ENCODE data around the gene ALOXE3.
A peak's percentile ranks its signal among the peaks of the same experiment; 100 is the strongest.

The ALOXE3 gene

DNA sequence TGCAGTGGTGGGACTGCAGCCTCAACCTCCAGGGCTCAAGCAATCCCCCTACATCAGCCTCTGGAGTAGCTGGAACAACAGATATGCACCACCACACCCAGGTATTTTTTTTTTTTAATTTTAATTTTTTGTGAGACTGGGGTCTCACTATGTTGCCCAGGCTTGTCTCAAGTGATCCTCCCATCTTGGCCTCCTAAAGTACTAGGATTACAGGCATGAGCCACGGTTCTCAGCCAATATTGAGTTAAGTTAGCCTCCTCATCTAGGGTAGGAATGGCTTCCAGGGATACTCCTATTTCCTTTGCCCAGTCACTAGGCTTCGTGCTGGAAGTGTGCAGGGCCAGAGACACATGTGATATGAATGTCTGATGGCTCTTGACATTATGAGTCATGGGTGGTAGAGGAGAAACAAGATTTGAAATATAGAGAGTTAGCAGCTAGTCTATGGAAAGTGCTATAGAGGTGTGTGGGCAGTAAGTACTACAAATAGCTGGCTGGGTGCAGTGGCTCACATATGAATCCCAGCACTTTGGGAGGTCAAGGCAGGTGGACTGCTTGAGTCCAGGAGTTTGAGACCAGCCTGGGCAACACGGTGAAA is 13.6 kb upstream of the ALOXE3 start:
- TF ChIP-seq, protein P1, sequence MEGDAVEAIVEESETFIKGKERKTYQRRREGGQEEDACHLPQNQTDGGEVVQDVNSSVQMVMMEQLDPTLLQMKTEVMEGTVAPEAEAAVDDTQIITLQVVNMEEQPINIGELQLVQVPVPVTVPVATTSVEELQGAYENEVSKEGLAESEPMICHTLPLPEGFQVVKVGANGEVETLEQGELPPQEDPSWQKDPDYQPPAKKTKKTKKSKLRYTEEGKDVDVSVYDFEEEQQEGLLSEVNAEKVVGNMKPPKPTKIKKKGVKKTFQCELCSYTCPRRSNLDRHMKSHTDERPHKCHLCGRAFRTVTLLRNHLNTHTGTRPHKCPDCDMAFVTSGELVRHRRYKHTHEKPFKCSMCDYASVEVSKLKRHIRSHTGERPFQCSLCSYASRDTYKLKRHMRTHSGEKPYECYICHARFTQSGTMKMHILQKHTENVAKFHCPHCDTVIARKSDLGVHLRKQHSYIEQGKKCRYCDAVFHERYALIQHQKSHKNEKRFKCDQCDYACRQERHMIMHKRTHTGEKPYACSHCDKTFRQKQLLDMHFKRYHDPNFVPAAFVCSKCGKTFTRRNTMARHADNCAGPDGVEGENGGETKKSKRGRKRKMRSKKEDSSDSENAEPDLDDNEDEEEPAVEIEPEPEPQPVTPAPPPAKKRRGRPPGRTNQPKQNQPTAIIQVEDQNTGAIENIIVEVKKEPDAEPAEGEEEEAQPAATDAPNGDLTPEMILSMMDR (IDR thresholded peaks at IDR 0.05; ENCODE audit: control insufficient read depth, extremely low read depth, insufficient read depth) = no peak
- no peak overlapping the region for H3K4me3 ChIP-seq (ENCODE audit: low read depth, low read length)
- DNase-seq (ENCODE audit: low read depth) = no peak

DNA sequence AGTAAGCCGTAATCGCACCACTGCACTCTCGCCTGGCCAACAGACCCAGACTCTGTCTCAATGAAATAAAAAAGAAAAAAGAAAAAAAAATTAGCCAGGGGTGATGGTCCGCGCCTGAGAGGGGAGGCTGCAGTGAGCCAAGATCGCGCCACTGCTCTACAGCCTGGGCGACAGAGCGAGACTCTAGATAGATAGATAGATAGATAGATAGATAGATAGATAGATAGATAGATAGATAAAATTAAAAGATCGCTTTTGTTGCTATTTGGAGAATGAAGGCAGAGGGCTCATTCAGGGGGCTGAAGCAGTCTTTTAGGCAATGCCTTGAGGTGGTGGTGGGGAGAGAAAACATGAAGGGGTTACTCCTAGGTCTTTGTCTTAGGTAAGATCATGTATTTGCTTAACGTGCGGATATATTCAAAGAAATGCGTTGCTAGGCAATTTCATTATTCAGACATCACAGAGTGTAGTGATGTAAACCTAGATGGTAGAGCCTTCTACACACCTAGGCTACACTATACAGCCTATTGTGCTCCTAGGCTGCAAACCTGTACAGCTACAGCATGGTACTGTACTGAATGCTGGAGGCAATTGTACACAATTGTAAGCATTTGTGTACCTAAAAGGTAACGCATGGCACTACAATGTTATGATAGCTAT is 9.9 kb upstream of the ALOXE3 start:
- DNase-seq (ENCODE audit: low read depth) = no peak
- H3K4me3 ChIP-seq (ENCODE audit: low read depth, low read length) = no peak overlapping the region
- TF ChIP-seq, protein P1 (IDR thresholded peaks at IDR 0.05; ENCODE audit: control insufficient read depth, extremely low read depth, insufficient read depth) = no peak

DNA sequence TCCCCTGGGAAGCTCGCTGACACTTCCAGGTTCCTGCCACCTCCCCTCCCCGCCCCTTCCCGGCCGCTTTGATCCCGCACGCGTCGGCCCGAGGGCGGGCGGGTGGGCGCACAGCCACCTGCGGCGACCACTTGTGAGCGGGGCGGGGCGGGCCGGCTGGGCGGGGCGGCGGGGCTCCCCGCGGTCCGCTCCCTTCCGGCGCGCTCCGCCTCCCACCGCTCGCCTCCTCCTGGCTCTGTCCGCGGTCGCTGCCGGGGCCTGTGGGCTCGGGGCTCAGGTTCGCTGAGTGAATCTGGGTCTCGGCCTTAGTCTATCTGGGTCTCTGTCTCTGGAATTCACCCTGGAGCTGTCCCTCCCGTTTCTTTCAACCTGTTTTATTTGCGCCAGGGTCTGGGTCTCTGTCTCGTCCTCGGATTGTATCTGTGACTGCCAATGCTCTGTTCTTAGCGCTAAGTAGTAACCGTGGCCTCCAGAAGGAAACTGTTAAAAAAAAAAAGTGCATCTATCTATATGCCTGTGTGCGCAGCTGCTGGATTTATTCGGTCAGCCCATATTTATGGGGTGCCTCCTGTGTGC is 8.3 kb upstream of the ALOXE3 start:
- TF ChIP-seq, protein P1 (IDR thresholded peaks at IDR 0.05; ENCODE audit: control insufficient read depth, extremely low read depth, insufficient read depth) = no peak
- peak; percentile 23 for DNase-seq (ENCODE audit: low read depth)

GRCh38 chr17:8125947-8126490 is 7.7 kb upstream of the ALOXE3 start:
- DNase-seq (ENCODE audit: low read depth) = no peak

More for the DNA sequence above, 8.3 kb upstream of the ALOXE3 start:
- peak overlapping the region; percentile 82 for H3K4me3 ChIP-seq (ENCODE audit: low read depth, low read length)

GRCh38 chr17:8125154-8125946 is 7.0 kb upstream of the ALOXE3 start:
- DNase-seq (ENCODE audit: low read depth) = no peak
- TF ChIP-seq, protein P1 (IDR thresholded peaks at IDR 0.05; ENCODE audit: control insufficient read depth, extremely low read depth, insufficient read depth) = no peak
- H3K4me3 ChIP-seq (ENCODE audit: low read depth, low read length) = peak overlapping the region; percentile 82

More at GRCh38 chr17:8125947-8126490, 7.7 kb upstream of the ALOXE3 start:
- TF ChIP-seq, protein P1 (IDR thresholded peaks at IDR 0.05; ENCODE audit: control insufficient read depth, extremely low read depth, insufficient read depth) = no peak
- peak overlapping the region; percentile 82 for H3K4me3 ChIP-seq (ENCODE audit: low read depth, low read length)

GRCh38 chr17:8124350-8125153 is 6.2 kb upstream of the ALOXE3 start:
- TF ChIP-seq, protein P1 (IDR thresholded peaks at IDR 0.05; ENCODE audit: control insufficient read depth, extremely low read depth, insufficient read depth) = 0 out of 2 replicates have a peak, but pooled peaks have one; percentile 1
- no peak for DNase-seq (ENCODE audit: low read depth)
- H3K4me3 ChIP-seq (ENCODE audit: low read depth, low read length) = peak overlapping the region; percentile 58

All from LNCaP clone FGC (cell line).